GDM1 (cell line): Measurements from ENCODE around the gene RNF152.
"Not testable (repeated sequence)": the region's sequence is repeated elsewhere in the genome, so short reads cannot be mapped to it uniquely, and the experiment has no call there.

ENCODE experiments used
- DNase-seq: peaks from one replicate; lab custom pipeline; 2025; lab: John Stamatoyannopoulos, UW

The RNF152 gene

DNA sequence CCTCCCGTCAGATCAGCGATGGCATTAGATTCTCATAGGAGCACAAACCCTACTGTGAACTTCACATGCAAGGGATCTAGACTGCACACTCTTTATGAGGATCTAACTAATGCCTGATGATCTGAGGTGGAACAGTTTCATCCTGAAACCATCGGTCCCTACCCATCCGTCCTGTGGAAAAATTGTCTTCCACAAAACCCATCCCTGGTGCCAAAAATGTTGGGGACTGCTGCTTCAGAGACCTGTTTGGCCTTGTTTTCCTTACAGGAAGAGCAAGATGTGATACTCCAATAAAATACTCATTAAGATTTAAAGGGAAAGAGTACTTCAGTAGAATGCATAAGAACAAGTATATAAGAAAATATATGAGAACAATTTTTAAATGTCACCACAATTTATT, 71.1 kb downstream of the RNF152 start:
- no peak for DNase-seq

DNA sequence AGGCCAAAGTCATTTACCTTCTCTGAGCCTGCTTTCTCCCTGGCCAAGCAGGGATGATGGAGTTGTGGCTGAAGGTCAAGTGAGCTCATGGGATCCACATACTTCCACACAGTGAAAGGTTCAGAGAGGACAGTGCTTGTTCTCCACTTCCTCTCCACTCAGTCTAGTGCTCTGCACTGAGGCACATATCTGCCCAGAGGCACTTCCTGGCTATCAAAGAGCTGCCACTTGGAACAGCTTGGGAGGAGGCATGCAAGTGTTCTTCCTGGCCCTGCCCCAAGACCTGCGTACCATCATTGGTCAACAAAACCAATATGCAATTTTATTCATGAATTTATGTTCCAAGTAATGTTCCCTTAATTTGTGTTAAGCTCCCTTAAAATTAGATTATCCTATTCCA, 71.9 kb downstream of the RNF152 start:
- no peak for DNase-seq

DNA sequence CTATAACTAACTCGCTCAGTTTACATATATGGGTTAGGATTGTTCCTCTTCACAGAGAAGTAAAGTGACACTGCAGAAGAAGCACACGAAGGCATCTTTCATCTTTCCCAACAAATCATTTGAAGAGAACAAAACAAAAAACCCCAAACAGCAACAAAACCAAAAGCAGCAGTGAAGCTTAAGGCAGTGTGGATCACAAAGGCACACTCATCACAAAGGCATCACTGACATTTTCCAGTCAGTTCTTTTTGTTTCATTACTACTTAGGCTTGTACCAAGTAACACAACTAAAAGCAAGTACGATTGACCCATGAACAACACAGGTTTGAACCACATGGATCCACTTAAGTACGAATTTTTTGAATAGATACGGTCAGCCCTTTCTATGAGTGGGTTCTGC, 75.7 kb downstream of the RNF152 start:
- no peak for DNase-seq

DNA sequence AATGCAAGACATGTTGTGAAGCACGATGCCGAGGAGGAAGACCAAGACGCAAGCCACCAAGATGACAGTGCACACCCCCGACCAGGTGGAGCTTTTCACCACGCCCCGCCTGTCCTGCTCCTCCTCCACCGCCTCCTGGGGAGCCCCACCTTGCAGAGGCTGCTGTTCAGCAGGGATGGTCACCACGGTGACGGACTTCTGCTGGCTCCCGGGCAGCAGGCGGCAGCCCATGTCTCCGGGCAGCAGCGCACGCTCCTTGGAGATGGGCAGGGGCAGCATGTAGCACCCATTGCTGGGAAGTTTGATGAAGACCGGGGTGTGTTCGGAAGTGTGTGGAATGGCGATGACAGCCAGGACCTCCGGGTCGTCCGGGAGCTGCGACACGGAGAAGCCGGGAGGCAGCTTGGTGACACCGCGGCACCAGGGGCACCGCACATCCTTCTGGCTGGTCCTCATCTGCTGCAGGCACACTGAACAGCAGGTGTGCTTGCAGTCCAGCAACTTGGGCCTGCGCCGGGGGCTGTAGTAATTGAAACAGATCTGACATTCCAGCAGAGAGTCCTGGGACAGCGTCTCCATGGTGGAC, 76.8 kb downstream of the RNF152 start:
- DNase-seq, result no peak

DNA sequence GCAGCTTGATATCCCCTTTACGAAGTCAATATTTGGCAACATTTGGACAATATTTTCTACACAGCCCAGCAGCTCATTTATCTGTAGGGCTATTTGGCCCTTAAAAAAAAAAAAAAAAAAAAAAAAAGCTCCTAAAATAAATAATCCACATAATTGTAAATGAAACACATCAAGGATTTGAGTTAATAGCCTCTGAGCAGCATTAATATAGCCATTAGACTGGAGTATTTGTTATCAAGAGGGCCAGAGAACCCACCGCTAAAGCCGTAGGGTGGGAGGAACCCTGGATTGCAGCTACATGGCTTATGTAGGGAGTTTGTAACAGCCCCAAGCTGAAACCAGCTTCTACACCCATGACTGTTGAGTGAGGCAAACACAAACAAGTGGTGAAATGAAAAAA, 84.5 kb downstream of the RNF152 start:
- DNase-seq, result no peak

DNA sequence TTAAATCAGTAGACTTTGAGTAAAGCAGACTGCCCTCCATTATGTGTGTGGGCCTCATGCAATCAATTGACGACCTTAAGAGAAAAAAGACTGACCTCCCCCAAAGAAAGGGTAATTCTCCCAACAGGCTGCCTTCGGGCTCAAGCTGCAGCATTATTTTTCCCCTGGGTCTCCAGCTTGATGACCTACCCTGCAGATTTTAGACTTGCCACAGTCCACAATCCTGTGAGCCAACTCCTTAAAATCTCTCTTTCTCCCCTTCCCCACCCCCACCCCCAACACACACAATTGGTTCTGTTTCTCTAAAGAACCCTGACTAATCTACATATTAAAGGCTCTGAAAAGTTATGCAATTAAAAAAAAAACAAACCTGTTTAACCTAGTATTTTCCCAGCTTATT, 89.4 kb downstream of the RNF152 start:
- DNase-seq, result no peak

DNA sequence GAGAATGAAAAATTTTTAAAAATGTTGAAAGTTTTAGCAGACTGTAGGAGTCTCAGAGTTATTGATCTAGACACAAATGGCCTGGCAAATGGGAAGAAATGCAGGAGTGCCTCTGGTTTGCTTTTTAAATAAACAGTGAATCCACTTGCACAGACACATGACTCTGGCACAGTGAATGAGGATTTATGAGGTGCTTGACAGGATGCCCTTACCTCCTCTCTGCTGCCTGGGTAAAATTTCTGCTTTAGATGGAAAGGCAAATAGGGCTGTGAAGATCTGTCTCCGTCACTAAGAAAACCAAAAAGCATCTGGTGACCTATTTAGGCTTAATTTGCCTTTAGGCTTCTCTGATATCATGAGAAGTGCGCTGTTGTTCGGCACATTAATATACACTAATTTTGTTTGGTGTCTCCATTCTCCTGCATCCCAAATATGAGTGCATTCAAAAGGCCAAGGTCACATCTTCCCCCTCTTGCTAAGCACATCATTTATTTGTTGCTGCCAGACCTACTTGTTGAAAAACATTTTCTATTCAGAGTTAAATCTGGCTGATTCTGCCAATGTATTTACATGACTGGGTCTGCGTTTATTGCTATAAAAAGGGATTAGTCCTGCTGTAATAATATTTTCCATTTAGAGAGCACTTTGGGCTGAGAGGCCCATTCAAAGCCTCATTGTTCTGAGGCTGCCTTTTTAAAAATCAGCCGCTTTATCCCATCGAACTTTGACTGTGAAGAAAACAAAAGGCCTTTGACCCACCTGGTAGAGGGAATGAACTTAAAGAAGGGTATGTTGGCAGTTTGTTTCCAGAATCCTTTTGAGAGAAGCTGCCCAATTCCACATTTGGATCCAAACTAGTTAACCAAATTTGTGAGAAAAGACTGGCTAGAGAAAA, 94.9 kb downstream of the RNF152 start:
- no peak for DNase-seq

DNA sequence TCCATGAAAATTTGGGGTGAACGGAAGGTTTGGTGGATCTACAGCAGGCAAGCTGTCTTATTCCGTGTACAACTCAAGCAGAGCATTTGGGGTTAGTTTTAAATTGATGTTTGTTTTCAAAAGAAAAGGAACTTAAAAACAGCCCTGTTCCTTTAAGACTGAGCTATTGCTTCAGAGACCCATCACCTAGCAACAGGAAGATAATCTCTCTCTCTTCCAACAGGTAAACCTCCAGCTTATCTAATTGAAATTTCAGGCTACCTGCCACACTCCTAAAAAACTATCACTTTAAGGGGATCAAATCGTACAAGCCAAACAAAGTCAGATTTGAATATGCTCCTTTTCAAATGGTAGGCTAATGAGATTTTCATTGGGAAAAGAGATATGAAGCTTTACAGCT, 101.8 kb downstream of the RNF152 start:
- DNase-seq, result no peak

DNA sequence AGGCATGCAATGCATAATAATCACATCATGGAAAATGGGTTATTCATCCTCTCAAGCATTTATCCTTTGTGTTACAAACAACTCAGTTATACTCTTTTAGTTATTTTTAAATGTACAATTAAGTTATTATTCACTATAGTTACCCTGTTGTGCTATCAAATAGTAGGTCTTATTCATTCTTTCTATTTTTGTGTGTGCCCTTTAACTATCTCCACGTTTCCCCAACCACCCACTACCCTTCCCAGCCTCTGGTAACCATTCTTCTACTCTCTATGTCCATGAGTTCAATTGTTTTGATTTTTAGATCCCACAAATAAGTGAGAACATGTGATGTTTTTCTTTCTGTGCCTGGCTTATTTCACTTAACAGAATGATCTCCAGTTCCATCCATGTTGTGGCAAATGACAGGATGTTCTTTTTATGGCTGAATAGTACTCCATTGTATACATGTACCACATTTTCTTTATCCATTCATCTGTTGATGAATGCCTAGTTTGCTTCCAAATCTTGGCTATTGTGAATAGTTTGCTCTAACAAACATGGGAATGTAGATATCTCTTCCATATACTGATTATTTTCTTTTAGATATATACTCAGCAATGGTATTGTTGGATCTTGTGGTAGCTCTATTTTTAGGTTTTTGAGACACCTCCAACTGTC, 105.7 kb downstream of the RNF152 start:
- DNase-seq, result not testable (repeated sequence)

DNA sequence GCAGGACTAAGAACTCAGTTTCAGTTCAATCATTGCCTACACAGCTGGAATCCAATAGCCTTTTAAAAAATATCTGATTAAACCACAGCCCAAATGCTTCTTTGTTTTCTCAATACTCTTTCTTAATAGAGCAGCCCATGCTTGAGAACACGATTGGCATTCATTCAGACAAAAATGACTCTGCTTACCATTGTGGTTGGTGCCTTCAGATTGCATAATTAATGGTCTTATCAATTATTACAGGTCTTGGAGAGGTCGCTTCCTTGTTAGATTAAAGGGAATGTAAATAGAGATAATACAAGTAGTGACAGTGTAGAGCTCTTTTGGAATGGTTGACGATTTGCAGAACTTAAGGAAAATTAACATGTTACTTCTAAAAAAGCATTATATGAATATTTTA, 107.2 kb downstream of the RNF152 start:
- no peak for DNase-seq

DNA sequence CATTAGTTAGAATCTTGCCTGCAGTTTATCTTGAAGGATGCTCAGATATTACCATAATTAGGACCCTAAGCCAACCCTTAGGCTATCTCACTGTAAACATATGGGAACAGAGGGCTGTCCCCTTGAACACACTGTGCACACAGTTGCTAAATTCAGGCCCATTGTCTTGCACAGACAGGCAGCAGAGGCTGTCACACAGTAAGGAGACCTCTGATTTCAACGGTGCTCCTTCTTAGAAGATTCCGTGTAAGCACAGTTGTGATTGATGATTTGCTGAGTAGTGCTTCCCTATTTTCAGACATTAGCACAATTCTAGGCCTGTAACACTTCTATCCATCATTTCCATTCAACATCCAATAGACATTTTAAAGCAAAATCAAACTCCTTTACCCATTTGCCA, 108.0 kb downstream of the RNF152 start:
- DNase-seq, result no peak

DNA sequence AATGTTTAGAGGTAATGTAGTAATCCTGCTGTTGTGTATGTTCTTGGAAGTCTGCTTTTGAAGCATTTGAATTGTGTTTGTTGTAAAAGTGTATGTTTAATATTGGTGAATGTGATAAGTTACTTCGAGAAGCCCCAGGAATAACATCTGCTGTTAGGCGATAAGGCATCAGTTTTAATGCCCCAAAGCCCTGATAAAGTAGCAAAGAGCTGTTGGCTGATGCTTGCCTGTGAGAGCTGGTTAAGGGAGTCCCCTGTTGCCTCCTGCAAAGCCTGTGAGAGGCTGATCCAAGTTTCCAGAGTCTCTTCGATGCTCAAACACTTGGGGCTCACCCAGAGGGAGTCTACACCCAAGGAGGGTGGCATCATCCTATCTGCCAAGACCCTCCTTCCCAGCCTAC, 110.3 kb downstream of the RNF152 start:
- no peak for DNase-seq

DNA sequence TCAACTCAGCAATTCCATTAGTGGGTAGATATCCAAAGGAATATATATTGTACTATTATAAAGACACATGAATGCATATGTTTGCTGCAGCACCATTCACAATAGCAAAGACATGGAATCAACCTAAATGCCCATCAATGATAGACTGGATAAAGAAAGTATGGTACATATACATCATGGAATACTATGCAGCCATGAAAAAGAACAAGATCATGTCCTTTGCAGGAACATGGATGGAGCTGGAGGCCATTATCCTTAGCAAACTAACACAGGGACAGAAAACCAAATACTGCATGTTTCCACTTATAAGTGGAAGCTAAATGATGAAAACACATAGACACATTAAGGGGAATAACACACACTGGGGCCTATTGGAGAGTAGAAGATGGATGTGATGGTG, 116.6 kb downstream of the RNF152 start:
- DNase-seq, result not testable (repeated sequence)

DNA sequence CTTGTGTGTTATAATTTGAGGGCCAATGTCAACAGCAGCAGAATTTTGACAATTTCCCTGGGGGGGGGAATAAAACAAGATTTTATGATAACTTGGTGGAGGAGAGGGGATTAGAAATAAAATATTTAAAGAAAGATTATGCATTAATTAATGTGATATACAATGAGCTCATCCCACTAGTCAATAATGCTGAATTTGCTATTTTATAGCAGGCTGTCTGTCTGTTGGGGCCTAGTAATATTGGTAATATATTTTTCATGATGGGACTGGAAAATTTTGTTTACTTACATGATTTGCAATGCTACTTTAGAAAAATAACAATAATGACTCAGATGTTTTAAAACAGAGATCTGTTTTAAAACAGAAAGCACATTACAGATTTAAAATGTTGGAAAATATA, 118.0 kb downstream of the RNF152 start:
- no peak for DNase-seq

DNA sequence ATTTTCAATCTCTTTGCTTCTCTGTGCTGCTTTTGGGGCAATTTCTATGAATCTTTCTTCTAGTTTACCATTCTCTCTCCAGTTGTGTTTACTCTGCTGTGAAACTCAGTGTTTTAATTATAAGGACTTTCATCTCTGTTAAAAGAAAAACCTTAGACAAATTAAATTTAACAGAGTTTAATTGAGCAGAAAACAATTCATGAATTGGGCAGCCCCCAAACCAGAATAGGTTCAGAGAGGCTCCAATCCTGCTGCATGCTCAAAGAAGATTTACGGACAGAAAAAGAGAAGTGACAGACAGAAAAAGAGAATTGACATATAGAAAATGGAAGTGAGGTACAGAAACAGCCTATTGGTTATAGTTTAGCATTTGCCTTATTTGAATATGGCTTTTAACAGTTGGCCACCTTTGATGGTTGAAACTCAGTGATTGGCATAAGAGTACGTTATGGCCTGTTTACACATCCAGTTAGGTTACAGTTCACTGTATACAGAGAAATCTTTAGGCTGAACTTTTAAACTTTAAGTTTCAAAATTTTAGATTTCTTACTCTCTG, 120.4 kb downstream of the RNF152 start:
- DNase-seq, result no peak

DNA sequence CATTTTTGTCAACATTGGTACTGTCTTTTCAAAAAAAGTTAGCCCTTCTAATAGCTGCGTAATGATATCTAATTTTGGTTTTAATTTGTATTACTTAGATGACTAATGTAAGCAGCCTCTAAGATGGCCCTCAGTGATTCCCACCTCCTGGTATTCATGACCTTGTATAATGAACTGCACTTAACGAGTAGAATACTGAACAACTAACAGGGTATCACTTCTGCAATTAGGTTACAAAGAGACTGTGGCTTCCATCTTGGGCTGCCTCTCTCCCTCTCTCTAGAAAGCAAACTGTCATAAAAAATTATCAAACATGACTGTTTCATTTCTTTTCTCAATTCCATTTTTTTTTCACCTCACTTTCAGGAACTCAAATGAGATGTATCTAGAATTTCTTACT, 120.9 kb downstream of the RNF152 start:
- DNase-seq, result no peak

DNA sequence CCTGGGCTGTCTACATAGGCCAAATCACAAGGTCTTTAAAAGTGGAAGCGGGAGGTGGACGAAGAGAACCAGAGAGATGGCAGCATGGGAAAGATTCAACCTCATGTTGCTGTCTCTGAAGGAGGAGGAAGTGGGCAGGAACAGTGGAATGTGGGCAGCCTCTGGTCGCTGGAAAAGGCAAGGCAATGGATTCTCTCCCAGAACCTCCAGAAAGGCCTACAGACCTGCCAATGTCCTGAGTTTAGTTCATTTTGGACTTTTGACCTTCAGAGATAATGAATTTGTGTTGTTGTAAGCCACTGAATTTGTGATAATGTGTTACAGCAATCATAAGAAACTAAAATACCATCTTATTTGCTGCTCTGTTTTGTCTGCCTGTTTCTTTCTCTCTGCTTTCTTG, 122.5 kb downstream of the RNF152 start:
- no peak for DNase-seq

DNA sequence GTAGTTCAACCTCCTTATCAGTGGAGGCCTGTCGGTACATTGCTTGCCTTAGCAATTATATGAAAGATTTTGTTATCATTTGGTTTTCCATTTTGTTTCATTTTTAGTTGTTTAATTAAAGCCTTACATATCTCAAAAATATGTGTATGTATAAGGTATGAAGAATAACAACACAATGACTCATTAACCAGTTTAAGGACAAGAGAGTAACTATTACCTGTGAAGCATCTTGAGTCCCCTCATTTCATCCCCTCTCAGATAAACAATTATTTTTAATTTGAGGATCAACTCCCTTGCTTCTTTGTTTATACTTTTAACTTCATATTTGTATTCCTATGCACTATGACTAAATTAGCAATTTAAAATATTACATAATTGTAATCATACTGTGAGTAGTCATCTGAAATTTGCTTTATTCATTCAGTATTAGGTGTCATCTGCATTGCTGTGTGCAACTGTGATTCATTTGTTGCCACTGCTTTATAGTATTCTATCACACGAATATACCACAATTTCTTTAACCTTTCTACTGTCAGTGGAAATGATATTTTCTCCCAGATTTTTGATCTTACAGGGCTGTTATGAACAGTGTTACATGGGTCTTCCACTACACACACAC, 126.4 kb downstream of the RNF152 start:
- no peak for DNase-seq

DNA sequence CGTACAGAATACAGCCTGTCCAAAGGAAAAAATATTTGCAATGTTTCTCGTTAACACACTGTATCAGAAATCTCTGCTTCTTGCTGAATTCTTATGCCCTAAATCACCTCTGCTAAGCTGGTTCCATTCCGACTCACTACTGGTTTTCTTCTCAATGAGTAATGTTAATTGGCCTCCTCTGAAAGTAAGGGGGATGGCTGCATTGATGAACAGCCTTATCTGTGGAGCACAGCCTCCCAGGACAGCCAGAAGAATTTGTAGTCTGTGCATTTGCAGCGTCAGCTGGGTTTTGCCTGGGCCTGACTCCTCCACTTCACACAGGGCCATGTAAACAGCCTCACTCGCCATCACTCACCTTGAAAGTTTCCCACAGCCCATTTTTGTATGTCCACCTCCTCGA, 127.7 kb downstream of the RNF152 start:
- DNase-seq, result no peak

DNA sequence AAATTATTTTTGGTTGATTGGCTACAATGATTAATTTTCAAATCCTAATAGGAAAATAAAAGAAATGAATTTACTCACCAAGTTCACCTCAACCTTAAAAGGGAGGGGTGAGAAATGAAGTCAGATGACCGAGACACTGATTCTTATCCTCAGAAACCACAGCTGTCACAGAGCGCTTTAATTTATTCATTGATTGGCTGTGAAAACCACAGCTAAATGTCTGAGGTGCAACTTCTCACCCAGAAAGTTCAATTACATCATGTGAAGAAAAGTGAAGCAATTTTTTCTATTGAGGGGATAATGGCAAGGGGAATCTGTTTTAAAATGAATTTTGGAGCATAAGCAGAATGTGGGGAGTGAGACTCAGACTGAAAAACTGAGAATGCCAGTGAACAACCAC, 128.4 kb downstream of the RNF152 start:
- no peak for DNase-seq

DNA sequence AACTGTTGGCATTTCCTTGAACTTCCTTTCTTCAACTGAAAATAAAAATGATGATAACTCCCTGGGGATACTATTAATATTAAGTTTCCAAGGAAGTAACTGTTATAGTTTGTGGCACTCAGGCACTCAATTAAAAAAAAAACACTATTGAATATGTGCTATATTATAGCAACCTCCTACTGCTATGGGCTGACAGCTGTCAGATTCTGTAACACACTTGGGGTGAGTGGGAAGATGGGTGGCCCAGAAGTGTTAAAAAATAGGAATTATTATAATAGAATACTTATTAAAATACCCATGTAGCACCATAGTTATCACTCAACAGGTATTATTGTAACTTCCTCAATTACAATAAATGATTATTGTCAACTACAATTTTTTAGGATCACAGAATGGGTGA, 130.9 kb downstream of the RNF152 start:
- DNase-seq, result no peak
